GM13977 (cell line): ENCODE results near the gene FLT3.

Experiments
- DNase-seq: peaks from one replicate; pipeline ENCODE4 v3.0.0; 2012; ENCODE audit warnings: low spot score
- in situ Hi-C: fragments of 300-500 bp; cut with MboI; formaldehyde crosslinking; loops from one replicate; pipeline ENCODE4 v1.12.0; 2022; ENCODE audit warnings: low sequenced_read_pairs, low pct_unique_long_range_greater_than_20kb, mixed read lengths, inconsistent platforms; ENCODE audit not compliant: unreplicated experiment
- TF ChIP-seq, protein P1 (sequence below): IDR thresholded peaks from 2 replicates; pipeline ENCODE4 v1.5.1; 2012; ENCODE audit warnings: mild to moderate bottlenecking, control low read depth; ENCODE audit not compliant: insufficient read depth; ENCODE audit errors: extremely low read depth, missing control alignments

FLT3 gene

DNA sequence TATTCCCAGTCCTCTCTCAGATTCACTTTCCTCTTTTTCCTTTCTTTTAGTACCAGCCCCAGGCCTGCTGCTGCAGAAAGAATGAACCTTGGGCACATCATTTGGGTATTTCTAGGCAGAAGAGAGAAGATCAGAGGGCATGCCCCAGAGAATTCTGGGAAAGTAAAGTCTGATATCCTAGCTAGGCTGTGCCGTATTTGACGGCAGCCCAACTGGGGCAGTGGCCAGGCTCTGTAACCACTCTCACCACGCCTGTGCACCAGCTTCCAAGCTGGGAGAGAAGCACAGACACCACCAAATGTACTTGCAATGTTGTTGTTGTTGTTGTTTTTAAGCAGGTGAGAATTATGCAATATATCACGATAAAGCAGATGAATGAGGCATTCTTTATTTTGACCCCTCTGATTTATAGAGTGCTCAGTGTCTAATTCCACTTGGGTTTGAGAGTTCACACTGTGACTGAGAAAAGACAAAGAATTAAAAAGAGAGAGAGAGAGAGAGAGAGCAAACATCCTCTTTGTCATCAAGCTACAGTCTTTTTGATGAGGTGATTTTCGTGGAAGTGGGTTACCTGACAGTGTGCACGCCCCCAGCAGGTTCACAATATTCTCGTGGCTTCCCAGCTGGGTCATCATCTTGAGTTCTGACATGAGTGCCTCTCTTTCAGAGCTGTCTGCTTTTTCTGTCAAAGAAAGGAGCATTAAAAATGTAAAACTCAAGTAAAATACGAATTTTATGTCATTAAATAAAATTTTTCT, 72.6 kb downstream of the FLT3 start:
- in situ Hi-C loops = loop anchor here (25.0 kb wide), 1 partner anchor 610 kb away; no protein-coding TSS in a partner anchor
- no peak for DNase-seq
- TF ChIP-seq, protein P1, sequence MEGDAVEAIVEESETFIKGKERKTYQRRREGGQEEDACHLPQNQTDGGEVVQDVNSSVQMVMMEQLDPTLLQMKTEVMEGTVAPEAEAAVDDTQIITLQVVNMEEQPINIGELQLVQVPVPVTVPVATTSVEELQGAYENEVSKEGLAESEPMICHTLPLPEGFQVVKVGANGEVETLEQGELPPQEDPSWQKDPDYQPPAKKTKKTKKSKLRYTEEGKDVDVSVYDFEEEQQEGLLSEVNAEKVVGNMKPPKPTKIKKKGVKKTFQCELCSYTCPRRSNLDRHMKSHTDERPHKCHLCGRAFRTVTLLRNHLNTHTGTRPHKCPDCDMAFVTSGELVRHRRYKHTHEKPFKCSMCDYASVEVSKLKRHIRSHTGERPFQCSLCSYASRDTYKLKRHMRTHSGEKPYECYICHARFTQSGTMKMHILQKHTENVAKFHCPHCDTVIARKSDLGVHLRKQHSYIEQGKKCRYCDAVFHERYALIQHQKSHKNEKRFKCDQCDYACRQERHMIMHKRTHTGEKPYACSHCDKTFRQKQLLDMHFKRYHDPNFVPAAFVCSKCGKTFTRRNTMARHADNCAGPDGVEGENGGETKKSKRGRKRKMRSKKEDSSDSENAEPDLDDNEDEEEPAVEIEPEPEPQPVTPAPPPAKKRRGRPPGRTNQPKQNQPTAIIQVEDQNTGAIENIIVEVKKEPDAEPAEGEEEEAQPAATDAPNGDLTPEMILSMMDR = no peak

DNA sequence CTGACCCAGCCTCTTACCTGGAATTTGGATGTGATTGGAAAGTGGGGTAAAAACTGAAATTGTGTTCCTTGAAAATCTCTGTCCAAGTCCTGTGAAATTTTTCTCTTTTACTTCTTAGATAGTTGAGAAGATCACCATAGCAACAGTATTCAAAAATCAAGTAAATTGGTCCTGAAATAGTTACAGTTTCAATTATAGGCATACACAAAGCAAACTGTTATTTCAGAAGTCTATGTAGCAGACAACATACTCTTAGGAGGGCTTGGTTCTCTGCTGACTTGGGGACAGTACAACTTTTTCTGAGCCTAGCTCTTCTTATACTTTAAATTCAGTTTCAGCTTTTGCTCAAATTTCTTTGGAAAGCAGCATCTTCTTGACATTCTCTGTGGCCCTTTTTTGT, 73.3 kb downstream of the FLT3 start:
- TF ChIP-seq, protein P1 = no peak
- in situ Hi-C loops = loop anchor here (25.0 kb wide), 1 partner anchor 610 kb away; no protein-coding TSS in a partner anchor
- DNase-seq = no peak

DNA sequence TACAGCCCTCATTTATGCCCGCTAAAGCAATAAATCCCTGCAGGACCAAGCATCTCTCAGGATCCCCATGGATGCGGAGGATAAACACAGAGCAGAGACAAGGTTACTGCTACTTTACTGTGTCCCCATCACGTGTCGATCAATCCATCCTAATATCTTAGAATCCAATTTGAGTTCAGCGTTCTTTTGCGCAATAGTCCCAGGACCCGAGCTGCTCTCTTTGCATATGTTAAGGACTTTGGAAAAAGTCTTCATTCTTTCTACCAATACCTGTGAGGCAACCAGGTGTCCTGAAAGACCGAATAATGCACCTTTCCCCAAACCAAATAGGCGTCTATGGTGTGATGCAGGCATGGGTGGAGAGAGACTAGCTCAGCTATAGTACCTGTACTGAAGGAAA, 73.9 kb downstream of the FLT3 start:
- in situ Hi-C loops = loop anchor here (25.0 kb wide), 1 partner anchor 611 kb away; no protein-coding TSS in a partner anchor
- TF ChIP-seq, protein P1 = no peak

DNA sequence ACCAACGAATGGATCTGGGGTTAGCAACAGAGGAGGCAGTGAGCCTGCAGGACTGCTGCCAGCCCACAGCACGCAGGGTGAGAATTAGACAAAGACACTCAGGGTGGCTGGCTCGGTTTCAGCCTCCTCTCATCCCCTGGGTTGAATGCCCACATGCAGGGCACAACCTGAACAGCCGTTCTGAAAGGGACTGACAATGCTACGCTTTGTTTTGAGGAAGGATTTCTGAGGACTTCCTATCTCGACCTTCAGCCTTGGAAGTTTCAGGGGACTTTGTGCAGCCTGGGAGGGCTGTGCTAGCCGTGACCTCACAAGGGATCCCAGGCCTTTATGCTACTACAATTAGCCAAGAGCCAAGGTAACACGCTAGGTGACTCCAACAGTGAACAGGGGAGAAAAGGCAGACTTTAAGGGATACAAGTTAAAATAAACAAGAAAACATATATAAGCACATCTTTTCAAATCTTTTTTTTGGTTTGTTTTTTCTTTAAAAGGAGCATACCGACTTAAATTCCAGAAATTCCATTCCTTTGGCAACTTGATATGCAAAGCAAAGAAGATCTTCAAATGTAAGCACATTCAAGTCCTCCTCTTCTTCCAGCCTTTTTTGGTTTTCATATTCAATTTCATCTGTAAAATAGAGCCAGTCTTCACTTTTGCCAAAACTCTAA, 77.4 kb downstream of the FLT3 start:
- TF ChIP-seq, protein P1 = no peak
- DNase-seq = no peak
- in situ Hi-C loops = no loop called here

More for the DNA sequence above, 73.9 kb downstream of the FLT3 start:
- DNase-seq = no peak

DNA sequence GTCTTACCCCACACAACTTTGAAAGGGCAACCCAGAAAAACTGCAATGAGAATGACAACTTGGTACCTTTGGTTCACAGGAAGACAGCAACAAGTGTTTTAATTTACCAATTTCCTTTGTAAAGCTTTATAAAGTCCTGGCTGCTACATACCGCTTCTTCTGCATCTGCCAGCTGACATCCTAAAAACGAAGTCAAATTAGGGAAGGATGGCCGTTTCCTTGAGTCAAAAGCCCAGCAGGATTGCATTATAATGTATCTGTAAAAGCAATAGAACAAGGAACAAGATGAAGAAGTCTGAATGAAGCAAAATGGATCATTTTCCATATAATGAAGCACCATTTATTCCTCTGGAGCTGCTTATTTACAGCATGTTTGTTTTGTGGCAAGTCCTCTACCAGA, 86.1 kb downstream of the FLT3 start:
- no peak for DNase-seq
- TF ChIP-seq, protein P1 = no peak
- in situ Hi-C loops = no loop called here

DNA sequence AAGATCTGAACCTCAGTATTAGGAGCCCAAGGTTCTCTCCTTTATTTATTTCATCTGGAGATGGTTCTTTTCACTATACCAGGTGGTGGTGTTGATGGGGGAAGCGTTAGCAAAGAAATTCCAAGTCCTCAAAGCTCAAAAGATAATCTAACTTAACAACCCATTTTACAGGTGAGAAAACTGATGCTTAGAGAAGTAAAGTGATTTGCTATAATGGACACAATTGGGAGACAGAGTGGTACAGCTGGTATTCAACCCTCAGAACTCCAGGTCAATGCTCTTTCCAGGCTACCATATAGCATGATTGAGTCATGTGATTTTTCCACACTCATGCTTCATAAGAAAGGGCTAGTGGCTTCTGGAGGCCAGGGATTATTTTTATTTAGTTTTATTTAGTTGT, 86.9 kb downstream of the FLT3 start:
- in situ Hi-C loops = no loop called here
- TF ChIP-seq, protein P1 = no peak
- no peak for DNase-seq
